Astrocyte (in vitro differentiated cells and primary cell): Measurements from ENCODE around the gene RSRC2.

ENCODE experiments used
- EZH2 ChIP-seq: IDR thresholded peaks from 2 replicates; pipeline ENCODE4 v1.6.1; 2012; ENCODE audit warnings: mild to moderate bottlenecking, low read length, inconsistent platforms; ENCODE audit not compliant: insufficient read depth
- TF ChIP-seq, protein P1 (sequence below): IDR thresholded peaks from 2 replicates; pipeline ENCODE4 v1.5.1; 2011; ENCODE audit warnings: low read depth, mild to moderate bottlenecking, inconsistent platforms, low read length, moderate library complexity; ENCODE audit not compliant: insufficient read depth

DNA sequence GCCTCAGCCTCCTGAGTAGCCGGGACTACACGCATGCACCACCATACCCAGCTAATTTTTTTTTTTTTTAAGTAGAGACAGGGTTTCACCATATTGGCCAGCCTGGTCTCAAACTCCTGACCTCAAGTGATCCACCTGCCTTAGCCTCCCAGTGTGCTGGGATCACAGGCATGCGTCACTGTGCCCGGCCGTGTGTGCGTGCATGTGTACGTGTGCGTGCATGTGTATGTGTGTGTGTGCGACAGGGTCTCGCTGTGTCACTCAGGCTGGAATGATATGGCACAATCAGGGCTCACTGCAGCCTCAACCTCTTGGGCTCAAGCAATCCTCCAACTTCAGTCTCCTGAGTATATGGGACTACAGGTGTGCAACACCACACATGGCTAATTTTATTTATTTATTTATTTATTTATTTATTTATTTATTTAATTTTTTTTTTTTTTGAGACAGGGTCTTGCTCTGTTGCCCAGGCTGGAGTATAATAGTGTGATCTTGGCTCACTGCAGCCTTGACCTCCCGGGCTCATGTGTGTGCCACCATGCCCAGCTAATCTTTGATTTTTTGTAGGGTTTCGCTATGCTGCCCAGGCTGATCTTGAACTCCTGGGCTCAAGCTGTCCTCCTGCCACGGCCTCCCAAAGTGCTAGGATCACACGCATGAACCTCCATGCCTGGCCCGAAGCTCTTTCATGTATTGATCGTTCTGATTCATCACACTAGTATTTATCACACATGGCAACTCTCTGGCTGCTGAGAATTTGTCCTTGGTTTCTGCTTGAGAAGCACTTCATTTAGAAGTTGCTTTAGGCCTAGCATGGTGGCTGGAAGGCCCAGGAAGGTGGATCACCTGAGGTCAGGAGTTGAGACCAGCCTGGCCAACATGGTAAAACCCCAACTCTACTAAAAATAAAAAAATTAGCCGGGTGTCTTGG is 68.4 kb downstream of the RSRC2 start:
- TF ChIP-seq, protein P1, sequence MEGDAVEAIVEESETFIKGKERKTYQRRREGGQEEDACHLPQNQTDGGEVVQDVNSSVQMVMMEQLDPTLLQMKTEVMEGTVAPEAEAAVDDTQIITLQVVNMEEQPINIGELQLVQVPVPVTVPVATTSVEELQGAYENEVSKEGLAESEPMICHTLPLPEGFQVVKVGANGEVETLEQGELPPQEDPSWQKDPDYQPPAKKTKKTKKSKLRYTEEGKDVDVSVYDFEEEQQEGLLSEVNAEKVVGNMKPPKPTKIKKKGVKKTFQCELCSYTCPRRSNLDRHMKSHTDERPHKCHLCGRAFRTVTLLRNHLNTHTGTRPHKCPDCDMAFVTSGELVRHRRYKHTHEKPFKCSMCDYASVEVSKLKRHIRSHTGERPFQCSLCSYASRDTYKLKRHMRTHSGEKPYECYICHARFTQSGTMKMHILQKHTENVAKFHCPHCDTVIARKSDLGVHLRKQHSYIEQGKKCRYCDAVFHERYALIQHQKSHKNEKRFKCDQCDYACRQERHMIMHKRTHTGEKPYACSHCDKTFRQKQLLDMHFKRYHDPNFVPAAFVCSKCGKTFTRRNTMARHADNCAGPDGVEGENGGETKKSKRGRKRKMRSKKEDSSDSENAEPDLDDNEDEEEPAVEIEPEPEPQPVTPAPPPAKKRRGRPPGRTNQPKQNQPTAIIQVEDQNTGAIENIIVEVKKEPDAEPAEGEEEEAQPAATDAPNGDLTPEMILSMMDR = no peak
- TF ChIP-seq EZH2 = no peak
